ENCODE results near the gene LRRFIP2. TPM values are rescaled to one million over a fixed set of nuclear protein-coding genes. Genes with fewer than 3 reads are reported as not detected.

LRRFIP2 gene
- total RNA-seq, 1 donor from 2014 or later = 62.4 TPM

- peak; percentile 57 for DNase-seq (ENCODE audit: low read depth)
- no peaks in the 10 kb centered on the region for H3K27me3 Mint-ChIP-seq (ENCODE audit: low read depth, unreplicated experiment)
- H3K27ac ChIP-seq (ENCODE audit: low read depth, low read length) = peak overlapping the region; percentile 49
- peak overlapping the region; percentile 13 for H3K4me2 ChIP-seq (ENCODE audit: low read length)
- H3K4me3 Mint-ChIP-seq (ENCODE audit: unreplicated experiment) = no peak overlapping the region
- no peaks in the 10 kb centered on the region for H3K9me3 Mint-ChIP-seq (ENCODE audit: unreplicated experiment)
- H2AFZ ChIP-seq (ENCODE audit: low read depth, low read length) = no peak overlapping the region
- no peaks in the 10 kb centered on the region for H3K27me3 ChIP-seq (ENCODE audit: insufficient read depth, low read length)
- H3K4me3 ChIP-seq (ENCODE audit: insufficient read depth, low read depth, low read length) = no peak overlapping the region
- H3K36me3 ChIP-seq (ENCODE audit: insufficient read depth, low read length) = peaks cover 57% of the 10 kb centered on the region
- TF ChIP-seq EZH2 (IDR thresholded peaks at IDR 0.05; ENCODE audit: insufficient read depth, low read length) = no peak
- no peak for TF ChIP-seq CTCF (IDR thresholded peaks at IDR 0.05; ENCODE audit: insufficient read depth, low read depth, low read length)
- H4K20me1 ChIP-seq (ENCODE audit: insufficient read depth, low read length) = no peaks in the 10 kb centered on the region
- peaks cover 14% of the 10 kb centered on the region for H3K4me1 Mint-ChIP-seq (ENCODE audit: low read depth, unreplicated experiment)
- H3K9ac ChIP-seq (ENCODE audit: low read length) = no peak overlapping the region
- no peaks in the 10 kb centered on the region for H3K9me3 ChIP-seq (ENCODE audit: insufficient read depth, low read depth, low read length)
- H3K4me1 ChIP-seq (ENCODE audit: insufficient read depth, low read length) = peaks cover 6% of the 10 kb centered on the region
- peak; percentile 82 for FAIRE-seq
- peaks cover 32% of the 10 kb centered on the region for H3K36me3 Mint-ChIP-seq (ENCODE audit: low read depth, unreplicated experiment)
- no peak overlapping the region for H3K27ac Mint-ChIP-seq (ENCODE audit: unreplicated experiment)
- H3K79me2 ChIP-seq (ENCODE audit: insufficient read depth, low read length) = no peaks in the 10 kb centered on the region
Measured at GRCh38 chr3:37054370-37054769, 120.0 kb downstream of the LRRFIP2 start.

DNA sequence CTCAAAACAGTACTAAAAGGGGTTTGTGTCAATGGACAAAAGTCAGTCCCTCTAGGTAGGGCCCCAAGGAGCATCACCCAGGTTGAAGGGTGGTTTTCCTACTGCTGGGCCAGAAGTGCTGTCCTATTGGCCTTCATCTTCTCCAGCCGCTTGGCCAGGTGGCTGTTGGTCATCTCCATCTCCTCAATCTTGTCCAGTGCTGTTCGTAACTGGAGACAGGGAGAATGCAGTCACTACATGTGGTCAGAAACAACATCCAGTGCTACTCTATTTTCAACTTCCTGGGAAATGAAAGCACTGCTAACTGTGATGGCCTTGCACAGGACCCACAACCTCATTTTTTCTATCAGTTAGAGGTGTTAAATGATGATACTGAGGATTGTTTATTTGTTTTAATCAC, 120.6 kb downstream of the LRRFIP2 start:
- Histone ChIP-seq H2AFZ (ENCODE audit: low read depth, low read length) (no peak overlapping the region), H3K27ac (ENCODE audit: low read depth, low read length) (peak overlapping the region; percentile 49), H3K4me2 (ENCODE audit: low read length) (no peak overlapping the region), H3K4me3 (ENCODE audit: insufficient read depth, low read depth, low read length) (no peak overlapping the region), H3K9me3 (ENCODE audit: insufficient read depth, low read depth, low read length) (no peaks in the 10 kb centered on the region), H3K36me3 (ENCODE audit: insufficient read depth, low read length) (peaks cover 63% of the 10 kb centered on the region), H3K79me2 (ENCODE audit: insufficient read depth, low read length) (no peaks in the 10 kb centered on the region), H3K4me1 (ENCODE audit: insufficient read depth, low read length) (peaks cover 6% of the 10 kb centered on the region), H3K27me3 (ENCODE audit: insufficient read depth, low read length) (no peaks in the 10 kb centered on the region), H3K9ac (ENCODE audit: low read length) (no peak overlapping the region), H4K20me1 (ENCODE audit: insufficient read depth, low read length) (no peaks in the 10 kb centered on the region)
- FAIRE-seq (no peak), DNase-seq (ENCODE audit: low read depth) (no peak)
- Mint-ChIP-seq H3K27ac (ENCODE audit: unreplicated experiment) (no peak overlapping the region), H3K9me3 (ENCODE audit: unreplicated experiment) (no peaks in the 10 kb centered on the region), H3K27me3 (ENCODE audit: low read depth, unreplicated experiment) (no peaks in the 10 kb centered on the region), H3K4me1 (ENCODE audit: low read depth, unreplicated experiment) (peaks cover 14% of the 10 kb centered on the region), H3K36me3 (ENCODE audit: low read depth, unreplicated experiment) (peaks cover 36% of the 10 kb centered on the region), H3K4me3 (ENCODE audit: unreplicated experiment) (no peak overlapping the region)
- TF ChIP-seq CTCF (IDR thresholded peaks at IDR 0.05; ENCODE audit: insufficient read depth, low read depth, low read length) (no peak), EZH2 (IDR thresholded peaks at IDR 0.05; ENCODE audit: insufficient read depth, low read length) (no peak)

DNA sequence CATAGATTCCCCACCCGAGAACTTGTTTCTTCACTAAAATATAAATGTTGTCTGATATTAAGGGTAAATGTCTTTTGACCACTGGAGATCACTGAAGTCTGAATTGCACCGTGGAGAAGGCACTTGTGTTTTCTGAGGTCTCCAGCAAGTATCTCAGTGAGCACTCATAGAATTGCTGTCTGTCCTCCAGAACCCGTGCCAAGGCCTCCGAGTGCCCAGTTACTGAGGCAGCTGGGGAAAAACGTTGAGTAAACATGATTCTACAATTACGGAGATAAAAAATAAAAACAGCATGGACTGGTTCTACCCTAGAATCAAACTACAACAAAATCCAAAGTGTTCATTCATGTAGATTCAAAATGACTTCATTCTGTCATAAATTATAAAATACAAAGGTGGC, 121.0 kb downstream of the LRRFIP2 start:
- H3K79me2 ChIP-seq (ENCODE audit: insufficient read depth, low read length) = no peaks in the 10 kb centered on the region
- H3K4me1 Mint-ChIP-seq (ENCODE audit: low read depth, unreplicated experiment) = peaks cover 14% of the 10 kb centered on the region
- FAIRE-seq = no peak

More for the DNA sequence above, 121.0 kb downstream of the LRRFIP2 start:
- Histone ChIP-seq H2AFZ (ENCODE audit: low read depth, low read length) (no peak overlapping the region), H3K27me3 (ENCODE audit: insufficient read depth, low read length) (no peaks in the 10 kb centered on the region), H4K20me1 (ENCODE audit: insufficient read depth, low read length) (no peaks in the 10 kb centered on the region), H3K9ac (ENCODE audit: low read length) (no peak overlapping the region), H3K9me3 (ENCODE audit: insufficient read depth, low read depth, low read length) (no peaks in the 10 kb centered on the region), H3K4me1 (ENCODE audit: insufficient read depth, low read length) (peaks cover 6% of the 10 kb centered on the region), H3K4me2 (ENCODE audit: low read length) (no peak overlapping the region), H3K4me3 (ENCODE audit: insufficient read depth, low read depth, low read length) (no peak overlapping the region), H3K36me3 (ENCODE audit: insufficient read depth, low read length) (peaks cover 67% of the 10 kb centered on the region), H3K27ac (ENCODE audit: low read depth, low read length) (peak overlapping the region; percentile 49)
- DNase-seq (ENCODE audit: low read depth) = no peak
- TF ChIP-seq CTCF (IDR thresholded peaks at IDR 0.05; ENCODE audit: insufficient read depth, low read depth, low read length) = no peak
- no peak for TF ChIP-seq EZH2 (IDR thresholded peaks at IDR 0.05; ENCODE audit: insufficient read depth, low read length)
- no peaks in the 10 kb centered on the region for H3K9me3 Mint-ChIP-seq (ENCODE audit: unreplicated experiment)
- no peak overlapping the region for H3K4me3 Mint-ChIP-seq (ENCODE audit: unreplicated experiment)
- H3K27ac Mint-ChIP-seq (ENCODE audit: unreplicated experiment) = no peak overlapping the region
- H3K36me3 Mint-ChIP-seq (ENCODE audit: low read depth, unreplicated experiment) = peaks cover 40% of the 10 kb centered on the region
- H3K27me3 Mint-ChIP-seq (ENCODE audit: low read depth, unreplicated experiment) = no peaks in the 10 kb centered on the region
